HEK293 (cell line): ENCODE results near the gene NUP62.

Experiments used
- BCL11A ChIP-seq: fragments of 450-650 bp; formaldehyde crosslinking; IDR thresholded peaks from 2 replicates; pipeline ENCODE4 v1.5.1; 2016; ENCODE audit warnings: low read depth, missing biosample characterization, missing genetic modification characterization
- CTCF ChIP-seq: fragments of 450-650 bp; formaldehyde crosslinking; IDR thresholded peaks from 2 replicates; pipeline ENCODE4 v1.5.1; 2016; ENCODE audit warnings: missing biosample characterization, missing genetic modification characterization
- GLI2 ChIP-seq: fragments of 450-650 bp; formaldehyde crosslinking; IDR thresholded peaks from 2 replicates; pipeline ENCODE4; 2017; ENCODE audit warnings: missing biosample characterization, missing genetic modification characterization, low read depth, borderline replicate concordance
- HOXD13 ChIP-seq: sonication (generic); formaldehyde crosslinking; IDR thresholded peaks from 2 replicates; pipeline ENCODE4 v1.8.0; 2022; ENCODE audit warnings: missing genetic modification reagents, borderline replicate concordance
- SETDB1 ChIP-seq: IDR thresholded peaks from one replicate; pipeline ENCODE4 v1.6.1; 2017; ENCODE audit warnings: mild to moderate bottlenecking, low read length, moderate library complexity, mixed read lengths; ENCODE audit not compliant: insufficient read length
- TCF7L2 ChIP-seq: IDR thresholded peaks from 2 replicates; pipeline ENCODE4 v1.6.1; 2011; ENCODE audit warnings: low read depth, mild to moderate bottlenecking, inconsistent platforms, low read length, moderate library complexity, borderline replicate concordance
- ZNF558 ChIP-seq: fragments of 450-650 bp; formaldehyde crosslinking; IDR thresholded peaks from 2 replicates; pipeline ENCODE4 v1.5.1; 2016; ENCODE audit warnings: missing biosample characterization, missing genetic modification characterization
- ZNF658 ChIP-seq: fragments of 450-650 bp; formaldehyde crosslinking; IDR thresholded peaks from 2 replicates; pipeline ENCODE4; 2016; ENCODE audit warnings: missing biosample characterization, missing genetic modification characterization
- ZNF785 ChIP-seq: fragments of 450-650 bp; formaldehyde crosslinking; IDR thresholded peaks from 2 replicates; pipeline ENCODE4 v1.5.1; 2016; ENCODE audit warnings: missing biosample characterization, missing genetic modification characterization

GRCh38 chr19:49857838-49858087 is 71.5 kb downstream of the NUP62 start:
- TF ChIP-seq TCF7L2 (no peak), BCL11A (tag by site-specific recombination) (no peak), CTCF (no peak), ZNF658 (no peak), SETDB1 (no peak), GLI2 (tag by site-specific recombination) (no peak), ZNF785 (tag by site-specific recombination) (no peak), HOXD13 (CRISPR knock-in tag) (no peak), ZNF558 (no peak)
